Measurements from ENCODE around the gene PRKRA.

GRCh38 chr2:178449700-178450523, 1.1 kb downstream of the PRKRA start:
- TF ChIP-seq CTCF (conservative IDR thresholded peaks at IDR 0.05; ENCODE audit: low read depth, low read length): no peak
- no peak for TF ChIP-seq EZH2 (IDR thresholded peaks at IDR 0.05; ENCODE audit: borderline replicate concordance, low read depth, low read length, poor library complexity, severe bottlenecking)

Data from A673 (cell line).